Fibroblast of skin of left biceps (primary cell): ENCODE measurements around the gene KIF6.

Experiments
- DNase-seq, 2 experiments: peaks; one replicate each; pipeline ENCODE4 v3.0.0-alpha.2; 2013; ENCODE audit warnings: low read depth in 2 of 2

KIF6 gene

DNA sequence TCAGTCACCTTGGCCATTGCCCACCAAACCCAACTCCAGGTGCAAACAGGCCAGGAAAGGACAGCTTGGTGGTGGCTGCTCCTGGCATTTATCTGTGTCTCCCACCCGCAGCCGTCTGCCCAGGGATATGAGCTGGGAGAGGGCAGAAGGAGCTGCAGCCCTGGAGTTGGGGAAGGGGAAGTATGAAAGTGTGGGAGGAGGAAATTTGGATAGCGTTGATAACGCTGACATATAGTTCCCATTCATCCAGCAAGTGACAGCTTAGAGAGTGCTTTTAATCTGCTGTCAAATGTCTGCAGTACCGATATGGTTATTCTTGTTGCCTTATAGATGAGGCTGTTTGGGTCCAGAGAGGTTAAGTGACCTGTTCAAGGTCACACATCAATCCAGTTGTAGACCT lies 403.4 kb downstream of the KIF6 start:
- no peak for DNase-seq

GRCh38 chr6:39320363-39320984 lies 404.7 kb downstream of the KIF6 start:
- no peak for DNase-seq

DNA sequence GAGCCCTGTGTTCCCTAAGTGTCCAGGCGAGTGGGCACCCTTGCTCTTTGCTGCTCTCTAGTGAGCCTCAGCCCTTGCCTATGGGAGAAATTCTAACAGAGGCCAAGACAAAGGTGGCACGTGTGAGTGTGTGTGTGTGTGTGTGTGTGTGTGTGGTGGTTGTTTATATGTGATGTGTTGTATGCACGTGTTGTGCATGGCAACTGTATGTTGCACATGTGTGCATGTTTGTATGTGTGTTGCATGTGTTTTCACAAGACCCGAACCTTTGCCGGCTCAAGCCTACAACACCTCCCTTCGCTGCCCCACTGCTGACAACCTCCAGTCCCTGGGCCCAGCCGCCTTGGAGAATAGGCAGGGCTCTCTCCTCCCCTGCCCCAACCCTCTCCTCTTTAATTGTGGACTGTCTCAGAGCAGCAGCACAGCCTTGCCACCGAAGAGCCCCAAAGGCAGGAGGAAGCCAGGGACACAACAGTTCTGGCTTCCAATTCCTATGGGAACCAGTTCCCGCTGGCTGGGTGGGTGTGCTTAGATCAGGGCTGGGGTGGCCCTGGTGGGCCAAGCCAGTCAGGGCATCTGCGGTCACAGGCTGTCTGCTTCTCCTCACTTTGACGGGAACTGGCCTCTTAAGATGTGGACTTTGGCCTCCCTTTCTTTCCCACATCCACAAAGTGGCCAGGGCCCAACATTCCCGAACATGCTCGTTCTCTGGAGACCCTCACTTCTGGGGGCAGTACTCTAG lies 405.4 kb downstream of the KIF6 start:
- DNase-seq = no peak

GRCh38 chr6:39317256-39317655 lies 408.0 kb downstream of the KIF6 start:
- no peak for DNase-seq

DNA sequence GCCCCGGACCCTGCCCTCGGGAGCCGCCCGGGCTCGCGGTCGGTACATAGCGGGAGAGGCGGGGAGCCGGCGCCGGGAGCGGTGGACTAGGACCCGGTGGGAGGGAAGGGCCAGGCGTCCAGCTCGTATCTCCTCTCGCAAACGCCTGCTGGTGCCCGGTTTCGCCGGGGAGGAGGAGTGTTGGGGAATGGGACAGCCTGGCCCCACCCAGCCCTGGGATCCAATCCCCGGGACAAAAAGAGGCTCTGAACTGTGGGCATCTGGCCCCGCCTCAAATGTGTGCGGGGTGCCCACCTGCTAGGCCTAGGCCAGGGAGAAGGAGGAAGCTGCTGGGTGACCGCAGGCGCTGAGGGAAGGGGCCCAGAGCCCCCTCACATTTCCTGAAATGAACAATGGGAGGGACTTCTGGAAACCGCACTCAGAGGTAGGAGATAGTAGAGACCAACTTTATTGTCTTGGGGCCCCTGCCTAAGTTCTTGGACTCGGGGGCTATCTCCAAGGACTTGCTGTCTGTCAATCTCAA lies 410.9 kb downstream of the KIF6 start, which contains the start of gene KCNK17:
Gene KCNK17, minus strand, starts transcription at position 147 of the 523 bp plus-strand sequence. Its CDS starts 99 bp downstream, at position 48.
- DNase-seq = no peak

GRCh38 chr6:39313526-39314272 lies 411.5 kb downstream of the KIF6 start:
- no peak for DNase-seq

DNA sequence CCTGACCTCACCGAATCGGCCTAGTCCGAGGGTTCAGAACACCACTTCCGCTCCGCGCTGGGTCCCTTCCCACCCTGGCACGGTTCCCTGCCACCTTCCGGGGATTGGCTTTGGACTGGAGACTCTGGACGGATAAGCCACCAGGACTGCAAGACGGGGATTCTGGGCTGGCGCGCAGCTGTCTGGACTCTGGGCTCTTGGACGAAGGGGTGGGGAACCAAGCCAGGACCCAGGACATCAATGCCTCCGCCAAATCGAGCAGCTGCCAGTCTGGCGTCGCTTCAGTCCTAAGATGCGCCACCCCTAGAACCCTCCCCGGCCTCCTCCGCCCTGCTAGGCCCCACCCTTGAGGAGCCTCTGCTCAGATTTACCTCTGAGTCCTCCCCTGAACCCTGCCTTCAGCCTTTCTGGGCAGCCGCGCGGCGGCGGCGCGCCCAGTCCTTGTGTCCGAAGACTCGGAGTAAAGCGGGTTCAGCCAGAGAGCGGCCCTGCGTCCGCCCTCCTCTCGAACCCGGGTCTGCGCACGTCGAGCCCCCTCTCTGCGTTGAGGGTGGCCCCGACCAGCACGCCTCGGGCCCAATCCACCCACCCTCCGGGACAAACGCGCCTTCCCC lies 412.2 kb downstream of the KIF6 start:
- no peak for DNase-seq

DNA sequence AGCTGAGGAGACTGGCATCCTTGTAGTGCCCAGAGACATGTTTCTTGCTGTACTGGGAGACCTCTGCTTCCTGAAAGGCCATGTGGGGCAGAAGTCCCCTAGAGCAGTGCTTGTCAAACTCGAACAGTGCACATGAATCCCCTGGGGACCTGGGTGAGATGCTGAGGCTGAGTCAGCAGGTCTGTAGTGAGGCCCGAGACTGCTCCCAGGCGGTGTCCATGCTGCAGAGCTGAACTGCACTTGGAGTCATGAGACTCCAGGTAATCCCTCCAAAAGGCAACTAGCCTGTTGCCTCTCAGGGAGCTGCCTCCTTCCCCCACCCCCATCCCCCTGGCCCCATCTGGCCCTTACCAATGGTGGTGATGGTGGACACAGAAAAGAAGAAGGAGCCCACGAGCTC lies 414.7 kb downstream of the KIF6 start:
- no peak for DNase-seq

DNA sequence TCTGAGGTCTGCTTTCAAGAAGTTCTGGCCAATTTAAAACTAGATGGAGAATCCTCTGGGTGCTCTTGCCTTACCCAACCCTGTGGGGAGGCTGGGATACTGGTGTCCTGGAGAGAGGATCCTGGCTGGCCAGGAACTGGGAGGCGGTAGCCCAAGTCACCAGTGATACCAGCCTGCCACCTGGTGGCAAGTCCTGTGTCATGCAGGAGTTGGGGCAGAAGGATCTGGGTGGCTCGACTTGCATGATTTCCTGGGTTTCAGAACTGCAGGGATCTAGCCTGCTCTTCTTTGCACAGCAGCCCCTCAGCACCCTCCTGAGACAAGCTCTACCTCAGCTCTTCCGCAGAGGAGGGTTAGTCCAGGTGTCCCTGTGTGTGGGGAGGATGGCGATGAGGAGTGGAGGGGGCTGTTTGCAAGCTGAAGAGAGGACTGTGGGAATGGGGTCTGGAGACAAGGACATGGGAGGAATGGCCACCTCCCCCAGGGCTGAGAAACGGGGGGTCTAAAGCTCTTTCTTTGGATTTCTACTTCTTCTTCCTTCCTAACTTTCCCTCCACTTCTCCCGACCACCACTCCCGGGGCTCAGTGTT lies 415.2 kb downstream of the KIF6 start:
- DNase-seq = peak; percentile 6 to 9

DNA sequence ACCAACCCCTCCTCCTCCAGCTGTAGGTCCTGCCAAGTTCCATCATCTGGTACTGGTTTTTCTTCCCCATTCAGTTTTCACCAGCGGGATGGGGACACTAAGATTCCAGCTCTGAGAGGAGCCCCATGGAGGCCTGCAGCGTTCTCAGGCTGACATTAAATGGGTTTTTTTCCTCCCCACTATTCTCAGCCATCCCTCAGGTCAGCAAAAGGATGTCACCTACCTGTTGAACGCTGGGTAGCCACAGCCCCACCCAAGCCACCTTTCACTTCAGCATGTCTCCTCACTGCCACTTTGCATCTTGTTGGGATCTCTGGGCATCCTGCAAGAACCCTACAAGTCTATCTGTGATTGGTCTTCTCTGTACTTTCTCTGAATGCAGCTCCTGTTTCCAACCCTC lies 417.7 kb downstream of the KIF6 start:
- DNase-seq = no peak

DNA sequence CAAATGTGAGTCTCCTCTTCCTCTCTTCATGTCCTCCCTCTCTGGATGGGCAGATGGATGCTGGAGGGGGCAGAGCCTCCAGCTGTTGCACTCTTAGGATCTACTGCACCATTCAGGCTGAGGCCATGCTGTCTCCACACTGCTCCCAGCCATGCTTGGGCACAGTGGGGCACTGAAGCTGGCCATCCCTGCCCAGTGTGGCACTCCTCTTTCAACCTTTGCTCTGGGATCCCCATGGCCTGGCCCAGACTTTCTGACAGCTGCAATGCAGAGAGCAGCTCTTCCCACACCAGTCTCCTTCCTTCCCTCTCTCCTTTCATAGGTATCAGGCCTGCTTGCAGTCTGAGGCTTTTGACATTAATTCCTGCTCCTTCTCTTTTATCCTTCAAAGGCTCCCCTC lies 420.3 kb downstream of the KIF6 start:
- no peak for DNase-seq

GRCh38 chr6:39303425-39304153 lies 421.6 kb downstream of the KIF6 start:
- no peak for DNase-seq

DNA sequence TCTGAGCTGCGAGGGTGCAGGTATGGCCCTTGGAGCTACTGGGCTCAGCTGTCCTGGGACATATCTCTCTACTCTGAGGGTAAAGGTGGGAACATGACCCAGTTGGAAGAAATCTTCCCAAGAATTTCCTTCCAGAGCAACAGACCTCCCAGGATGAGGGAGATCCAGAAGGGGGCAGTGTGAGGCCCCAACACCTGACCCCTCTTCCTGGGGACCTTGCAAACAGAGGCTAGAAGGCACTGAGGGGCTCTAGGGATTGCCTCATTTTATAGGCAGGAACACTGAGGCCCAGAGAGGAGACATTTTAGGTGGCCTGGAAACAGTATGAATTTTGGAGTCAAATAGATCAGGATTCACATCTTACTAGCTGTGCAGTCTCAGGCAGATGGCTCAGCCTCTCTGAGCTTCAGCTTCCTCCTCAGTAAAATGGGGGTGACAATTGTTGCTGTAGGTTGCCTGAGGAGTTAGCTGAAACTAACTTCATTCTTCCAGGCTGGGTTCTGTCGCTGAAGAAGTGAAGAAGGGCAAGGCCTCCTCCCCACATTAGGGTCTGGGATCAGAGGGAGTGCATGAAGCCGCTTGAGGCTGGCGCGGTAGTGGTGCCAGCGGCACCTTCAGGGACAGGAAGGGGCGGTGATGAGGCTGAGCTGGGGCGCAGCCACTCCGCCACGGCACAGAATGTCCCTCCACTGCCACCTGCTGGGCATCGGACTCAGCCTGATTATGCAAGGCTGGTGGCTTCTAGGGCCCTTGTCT lies 422.4 kb downstream of the KIF6 start:
- DNase-seq = peak; percentile 4 to 10

DNA sequence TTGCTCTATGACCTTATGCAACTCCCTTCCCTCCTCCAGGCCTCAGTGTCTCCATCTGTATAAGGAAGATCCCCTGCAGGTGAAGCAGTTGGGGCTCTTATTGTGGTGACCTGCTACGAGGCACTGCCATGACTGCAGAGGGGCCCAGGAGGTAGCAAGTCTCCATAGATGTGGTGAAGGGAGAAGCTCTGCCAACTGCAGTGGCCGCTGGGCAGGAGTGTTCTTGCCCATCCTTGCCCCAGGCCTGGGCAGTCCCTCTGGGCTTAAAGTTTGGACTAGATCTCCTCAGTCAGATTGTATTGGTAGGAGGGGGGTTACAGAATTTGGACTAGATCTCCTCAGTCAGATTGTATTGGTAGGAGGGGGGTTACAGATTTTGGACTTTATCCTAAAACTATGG lies 423.2 kb downstream of the KIF6 start:
- DNase-seq = no peak

DNA sequence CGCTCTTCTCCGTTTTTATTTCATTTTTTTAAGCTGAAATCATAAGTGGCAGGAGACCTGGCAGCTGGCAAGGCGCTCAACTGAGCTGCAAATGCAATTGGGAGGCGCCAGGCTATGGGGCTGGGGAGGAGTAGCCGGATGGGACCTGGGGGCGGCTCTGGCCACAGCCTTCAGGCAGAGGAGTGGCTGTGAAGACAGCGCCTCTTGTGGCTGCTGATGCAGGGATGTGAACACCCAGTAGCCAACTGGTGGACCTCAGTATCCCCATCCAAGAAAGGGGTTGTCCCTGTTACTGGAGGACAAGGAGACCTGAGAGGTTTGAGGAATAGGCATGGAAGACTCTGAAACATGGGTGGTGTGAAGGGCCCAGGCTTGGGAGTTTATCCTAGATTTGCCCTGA lies 423.6 kb downstream of the KIF6 start:
- DNase-seq = no peak

- no peak for DNase-seq
These were observed 424.5 kb downstream of the KIF6 start for GRCh38 chr6:39300739-39301138.

DNA sequence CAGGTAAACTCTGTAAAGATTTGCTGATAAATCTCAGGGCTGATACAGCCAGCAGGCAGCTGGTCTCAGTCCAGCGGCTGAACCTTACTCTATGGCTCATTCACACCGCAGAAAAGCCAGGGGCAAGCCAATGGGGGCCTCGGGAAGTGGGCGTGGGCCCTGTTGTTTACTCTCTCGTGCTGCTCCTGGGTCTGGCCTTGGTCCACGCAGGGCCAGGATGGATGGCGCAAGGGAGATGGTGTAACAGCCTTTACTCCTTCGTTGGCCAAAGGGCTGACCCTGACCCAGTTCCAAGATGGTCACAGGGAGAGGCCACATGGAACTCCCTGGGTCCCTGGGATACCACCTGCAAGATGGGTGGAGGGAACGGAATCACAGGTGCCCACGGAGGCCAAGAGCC lies 427.1 kb downstream of the KIF6 start:
- no peak for DNase-seq

DNA sequence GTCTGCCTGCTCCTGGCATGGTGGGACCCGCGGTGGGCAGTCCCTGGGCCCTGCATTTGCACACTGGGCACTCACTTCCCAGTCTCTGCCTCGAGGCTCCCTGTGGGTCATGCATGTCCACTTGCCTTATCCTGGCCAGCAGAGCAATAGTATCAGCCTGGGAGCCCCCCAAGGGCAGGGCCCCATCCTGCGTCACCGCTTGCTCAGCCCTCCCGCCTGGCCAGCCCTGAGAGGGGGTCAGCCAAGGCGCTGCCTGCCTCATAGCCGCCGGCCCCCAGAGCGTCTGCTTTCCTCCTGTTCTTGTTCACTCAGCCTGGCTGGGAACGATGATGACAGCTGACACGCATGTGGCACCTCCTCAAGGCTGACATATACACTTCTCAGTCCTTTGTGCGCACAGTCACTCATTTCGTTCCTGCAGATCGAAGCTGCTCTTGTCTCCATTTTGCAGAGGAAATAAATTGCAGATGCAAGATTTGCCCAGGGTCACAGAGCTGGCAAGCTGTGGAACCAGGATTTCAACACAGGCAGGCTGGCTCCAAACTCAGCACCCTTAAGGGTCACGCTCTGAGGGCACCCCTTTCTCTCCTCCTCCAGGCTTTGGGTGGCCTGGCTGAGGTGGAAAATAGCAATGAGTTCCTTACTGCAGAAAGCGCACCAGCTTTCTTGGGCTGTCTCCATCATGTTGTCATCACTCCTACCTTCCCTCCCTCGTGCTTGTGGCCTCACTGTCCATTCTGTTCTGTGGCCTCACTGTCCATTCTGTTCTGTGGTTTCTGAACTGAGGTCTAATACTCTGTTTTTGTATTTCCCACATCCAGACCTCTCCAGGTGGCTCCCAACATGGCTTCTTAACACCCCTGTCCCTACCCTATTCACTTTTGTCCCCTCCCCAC lies 428.2 kb downstream of the KIF6 start:
- DNase-seq = no peak

DNA sequence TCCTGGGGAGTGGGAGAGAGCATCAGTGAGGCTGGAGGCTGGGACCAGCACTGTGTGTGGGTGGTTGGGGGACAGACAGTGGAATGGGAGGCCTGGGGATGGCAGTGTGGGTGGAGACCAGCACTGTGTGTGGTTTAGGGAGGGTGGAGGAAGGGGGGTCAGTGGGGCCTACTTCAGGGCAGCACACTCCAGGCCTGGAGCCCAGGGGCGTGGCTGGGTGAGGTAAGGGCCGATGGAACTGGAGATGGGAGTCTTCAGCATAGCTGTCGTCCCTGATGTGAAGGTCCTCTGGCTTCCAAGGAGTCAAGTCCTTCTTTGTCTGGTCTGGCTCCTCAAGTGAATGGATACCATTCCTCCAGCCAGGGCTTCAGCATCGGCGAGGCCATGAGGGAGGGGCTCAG lies 429.6 kb downstream of the KIF6 start:
- DNase-seq = no peak
